ENCODE data around the gene ELMO1. TPM values are rescaled to one million over a fixed set of nuclear protein-coding genes. Genes with fewer than 3 reads are reported as not detected.

Gene ELMO1
- total and polyA plus RNA-seq, 12 donors = 7.5 to 46.8 (median 14.9) TPM

DNA sequence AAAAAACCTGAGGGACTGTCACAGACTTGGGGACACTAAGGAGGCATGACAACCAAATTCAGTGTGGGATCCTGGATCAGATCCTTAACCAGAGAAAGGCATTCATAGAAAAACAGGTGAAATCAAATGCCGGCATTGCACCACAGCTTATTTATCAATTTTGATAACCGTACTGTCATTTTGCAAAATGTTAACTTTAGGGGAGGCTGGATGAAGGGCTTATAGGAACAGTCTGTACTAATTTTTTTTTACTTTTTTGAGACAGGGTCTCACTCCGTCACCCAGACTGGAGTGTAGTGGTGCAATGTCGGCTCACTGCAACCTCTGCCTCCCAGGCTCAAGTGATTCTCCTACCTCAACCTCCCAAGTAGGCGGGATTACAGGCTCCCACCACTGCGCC lies 217.1 kb downstream of the ELMO1 start:
- DNase-seq = no peak
- H3K4me1 ChIP-seq (replicated peaks in 1 of 2) = peaks cover 0 to 7% of the 10 kb centered on the region in 2 donors
- TF ChIP-seq, protein P1, sequence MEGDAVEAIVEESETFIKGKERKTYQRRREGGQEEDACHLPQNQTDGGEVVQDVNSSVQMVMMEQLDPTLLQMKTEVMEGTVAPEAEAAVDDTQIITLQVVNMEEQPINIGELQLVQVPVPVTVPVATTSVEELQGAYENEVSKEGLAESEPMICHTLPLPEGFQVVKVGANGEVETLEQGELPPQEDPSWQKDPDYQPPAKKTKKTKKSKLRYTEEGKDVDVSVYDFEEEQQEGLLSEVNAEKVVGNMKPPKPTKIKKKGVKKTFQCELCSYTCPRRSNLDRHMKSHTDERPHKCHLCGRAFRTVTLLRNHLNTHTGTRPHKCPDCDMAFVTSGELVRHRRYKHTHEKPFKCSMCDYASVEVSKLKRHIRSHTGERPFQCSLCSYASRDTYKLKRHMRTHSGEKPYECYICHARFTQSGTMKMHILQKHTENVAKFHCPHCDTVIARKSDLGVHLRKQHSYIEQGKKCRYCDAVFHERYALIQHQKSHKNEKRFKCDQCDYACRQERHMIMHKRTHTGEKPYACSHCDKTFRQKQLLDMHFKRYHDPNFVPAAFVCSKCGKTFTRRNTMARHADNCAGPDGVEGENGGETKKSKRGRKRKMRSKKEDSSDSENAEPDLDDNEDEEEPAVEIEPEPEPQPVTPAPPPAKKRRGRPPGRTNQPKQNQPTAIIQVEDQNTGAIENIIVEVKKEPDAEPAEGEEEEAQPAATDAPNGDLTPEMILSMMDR (IDR thresholded peaks at IDR 0.05) = no peak
- TF ChIP-seq POLR2A (IDR thresholded peaks at IDR 0.05) = no peak
- no peaks in the 10 kb centered on the region for H3K27me3 ChIP-seq
- 90 to 96% (median 94%) methylated on average over 6 of the region's 6 CpGs for WGBS, 4 donors
- no peak overlapping the region for H3K27ac ChIP-seq
- no peaks in the 10 kb centered on the region for H3K36me3 ChIP-seq (replicated peaks in 1 of 2)
- no peaks in the 10 kb centered on the region for H3K9me3 ChIP-seq (replicated peaks in 1 of 3)
- H3K4me3 ChIP-seq = no peak overlapping the region
- intact Hi-C loops (cut with DNase I) = no loop called here

DNA sequence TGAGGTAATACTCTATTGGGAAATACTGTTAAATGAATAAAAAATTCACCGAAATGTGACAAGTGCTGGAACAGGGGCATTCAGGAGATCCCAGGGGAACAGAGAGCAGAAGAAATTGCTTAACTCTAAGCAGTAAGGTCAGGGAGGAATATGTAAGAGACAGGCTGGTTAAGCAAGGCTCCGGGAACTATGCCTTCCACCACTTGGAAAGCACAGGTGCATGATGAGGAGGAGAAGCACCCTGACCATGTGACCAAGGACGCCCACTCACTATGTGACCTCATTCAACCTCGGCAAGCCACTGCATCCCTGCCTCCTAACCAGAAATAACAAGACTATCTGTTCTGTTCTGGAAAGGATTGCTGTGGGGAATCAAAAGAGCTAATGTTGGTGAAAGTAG lies 218.4 kb downstream of the ELMO1 start:
- Histone ChIP-seq H3K27me3 (no peaks in the 10 kb centered on the region), H3K27ac (no peak overlapping the region), H3K9me3 (replicated peaks in 1 of 3) (no peaks in the 10 kb centered on the region), H3K4me3 (no peak overlapping the region), H3K4me1 (replicated peaks in 1 of 2) (peaks cover 0 to 7% of the 10 kb centered on the region in 2 donors), H3K36me3 (replicated peaks in 1 of 2) (no peaks in the 10 kb centered on the region)
- TF ChIP-seq POLR2A (IDR thresholded peaks at IDR 0.05) = no peak
- TF ChIP-seq, protein P1 (IDR thresholded peaks at IDR 0.05) = no peak
- intact Hi-C loops (cut with DNase I) = no loop called here
- DNase-seq = peak in 4 of 7 donors; percentile 22 to 70 (median 25)
- WGBS, 4 donors = 48 to 63% (median 58%) methylated on average over 4 of the region's 4 CpGs

DNA sequence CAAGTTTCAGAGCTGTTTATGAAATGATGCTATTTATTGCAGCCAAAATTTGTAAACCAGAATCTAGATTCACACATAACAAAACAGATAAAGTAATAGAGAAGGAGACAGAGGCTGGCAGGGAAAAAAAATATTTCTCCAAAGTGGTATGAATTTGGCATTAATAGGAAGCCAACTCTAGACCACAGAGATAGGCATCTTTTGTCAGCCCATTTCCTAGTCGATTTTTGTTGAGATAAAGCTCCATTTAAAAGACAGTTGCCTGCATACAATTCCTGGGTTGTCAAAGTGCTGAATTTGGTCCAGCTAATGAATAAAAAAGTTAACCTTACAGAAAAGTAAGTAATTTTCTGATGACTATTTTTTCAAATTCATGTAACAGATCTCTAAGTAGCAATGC lies 219.3 kb downstream of the ELMO1 start:
- DNase-seq = no peak
- intact Hi-C loops (cut with DNase I) = no loop called here
- WGBS, 4 donors = 30 to 56% (median 50%) methylated on average over 1 of the region's 1 CpG
- Histone ChIP-seq H3K36me3 (replicated peaks in 1 of 2) (no peaks in the 10 kb centered on the region), H3K4me1 (replicated peaks in 1 of 2) (no peaks in the 10 kb centered on the region), H3K9me3 (replicated peaks in 1 of 3) (no peaks in the 10 kb centered on the region), H3K4me3 (no peak overlapping the region), H3K27me3 (no peaks in the 10 kb centered on the region), H3K27ac (no peak overlapping the region)
- TF ChIP-seq, protein P1 (IDR thresholded peaks at IDR 0.05) = no peak
- no peak for TF ChIP-seq POLR2A (IDR thresholded peaks at IDR 0.05)

DNA sequence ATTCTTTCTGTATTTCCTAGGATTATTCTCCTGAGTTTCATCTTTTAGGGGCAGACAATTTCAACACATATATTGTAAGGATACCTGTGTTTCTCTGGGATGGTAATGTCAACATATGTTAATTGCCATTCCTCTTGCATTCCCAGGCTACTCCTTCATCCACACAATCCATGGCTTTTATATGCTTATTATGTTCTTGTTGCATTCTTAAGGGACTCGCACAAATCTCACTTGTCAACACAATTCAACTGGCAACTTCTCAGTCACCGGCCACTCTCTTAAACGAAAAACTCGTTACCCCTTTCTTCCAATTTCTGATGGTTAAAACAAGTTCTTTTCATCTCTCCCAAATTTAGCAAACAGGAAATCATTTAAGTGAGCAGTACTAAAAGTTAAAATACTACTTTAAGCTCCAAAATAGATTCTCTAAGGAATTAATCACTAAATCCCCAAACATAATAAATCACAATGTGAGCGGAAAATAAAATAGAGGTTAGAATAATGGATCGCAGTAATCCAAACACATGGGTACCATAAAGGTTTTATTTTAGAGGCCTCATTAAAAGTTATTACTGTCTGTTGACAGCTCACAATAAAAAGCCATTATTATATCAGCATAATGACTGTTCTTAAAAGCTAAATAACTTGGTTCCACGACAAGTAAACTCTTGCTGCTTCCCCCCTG lies 223.2 kb downstream of the ELMO1 start:
- no peak for DNase-seq
- no peaks in the 10 kb centered on the region for H3K9me3 ChIP-seq (replicated peaks in 1 of 3)
- TF ChIP-seq, protein P1 (IDR thresholded peaks at IDR 0.05) = no peak
- TF ChIP-seq POLR2A (IDR thresholded peaks at IDR 0.05) = no peak
- H3K4me3 ChIP-seq = no peak overlapping the region
- no peaks in the 10 kb centered on the region for H3K27me3 ChIP-seq
- H3K36me3 ChIP-seq (replicated peaks in 1 of 2) = no peaks in the 10 kb centered on the region
- WGBS, 4 donors = 76 to 84% (median 80%) methylated on average over 7 of the region's 7 CpGs
- no peak overlapping the region for H3K27ac ChIP-seq
- intact Hi-C loops (cut with DNase I) = no loop called here
- no peaks in the 10 kb centered on the region for H3K4me1 ChIP-seq (replicated peaks in 1 of 2)

All from adrenal gland (tissue), 12 donors.